ENCODE data around the gene TTYH1. TPM values are rescaled to one million over a fixed set of nuclear protein-coding genes. Genes with fewer than 3 reads are reported as not detected.

TTYH1 gene
- total RNA-seq, 1 donor from 2014 or later, result not detected

GRCh38 chr19:54391589-54392061 lies 23.6 kb upstream of the TTYH1 start:
- Mint-ChIP-seq H3K27ac (ENCODE audit: unreplicated experiment) (no peak overlapping the region), H3K4me1 (ENCODE audit: low read depth) (no peaks in the 10 kb centered on the region), H3K4me3 (ENCODE audit: unreplicated experiment) (no peak overlapping the region), H3K9me3 (ENCODE audit: low read depth) (no peaks in the 10 kb centered on the region), H3K27me3 (ENCODE audit: low read depth) (peaks cover 30% of the 10 kb centered on the region), H3K36me3 (ENCODE audit: low read depth) (no peaks in the 10 kb centered on the region)
- DNase-seq (ENCODE audit: low spot score), result no peak
- no peak for TF ChIP-seq CTCF (IDR thresholded peaks at IDR 0.05)

- no peak for TF ChIP-seq CTCF (IDR thresholded peaks at IDR 0.05)
- Mint-ChIP-seq H3K9me3 (ENCODE audit: low read depth) (no peaks in the 10 kb centered on the region), H3K27me3 (ENCODE audit: low read depth) (peaks cover 30% of the 10 kb centered on the region), H3K36me3 (ENCODE audit: low read depth) (no peaks in the 10 kb centered on the region), H3K27ac (ENCODE audit: unreplicated experiment) (no peak overlapping the region), H3K4me3 (ENCODE audit: unreplicated experiment) (no peak overlapping the region), H3K4me1 (ENCODE audit: low read depth) (no peaks in the 10 kb centered on the region)
- DNase-seq (ENCODE audit: low spot score), result no peak
Observed at GRCh38 chr19:54392105-54392504, 23.2 kb upstream of the TTYH1 start.

GRCh38 chr19:54393381-54393780 lies 21.9 kb upstream of the TTYH1 start:
- no peak overlapping the region for H3K27ac Mint-ChIP-seq (ENCODE audit: unreplicated experiment)
- H3K9me3 Mint-ChIP-seq (ENCODE audit: low read depth), result no peaks in the 10 kb centered on the region
- no peaks in the 10 kb centered on the region for H3K36me3 Mint-ChIP-seq (ENCODE audit: low read depth)
- H3K27me3 Mint-ChIP-seq (ENCODE audit: low read depth), result peaks cover 24% of the 10 kb centered on the region
- H3K4me3 Mint-ChIP-seq (ENCODE audit: unreplicated experiment), result no peak overlapping the region
- no peaks in the 10 kb centered on the region for H3K4me1 Mint-ChIP-seq (ENCODE audit: low read depth)
- no peak for TF ChIP-seq CTCF (IDR thresholded peaks at IDR 0.05)
- no peak for DNase-seq (ENCODE audit: low spot score)

GRCh38 chr19:54395685-54396084 lies 19.6 kb upstream of the TTYH1 start:
- Mint-ChIP-seq H3K27ac (ENCODE audit: unreplicated experiment) (no peak overlapping the region), H3K4me1 (ENCODE audit: low read depth) (no peaks in the 10 kb centered on the region), H3K4me3 (ENCODE audit: unreplicated experiment) (no peak overlapping the region), H3K27me3 (ENCODE audit: low read depth) (peaks cover 10% of the 10 kb centered on the region), H3K36me3 (ENCODE audit: low read depth) (no peaks in the 10 kb centered on the region), H3K9me3 (ENCODE audit: low read depth) (no peaks in the 10 kb centered on the region)
- DNase-seq (ENCODE audit: low spot score), result no peak
- TF ChIP-seq CTCF (IDR thresholded peaks at IDR 0.05), result no peak

GRCh38 chr19:54399189-54399588 lies 16.1 kb upstream of the TTYH1 start:
- DNase-seq (ENCODE audit: low spot score), result no peak
- no peaks in the 10 kb centered on the region for H3K36me3 Mint-ChIP-seq (ENCODE audit: low read depth)
- no peak overlapping the region for H3K27ac Mint-ChIP-seq (ENCODE audit: unreplicated experiment)
- H3K4me3 Mint-ChIP-seq (ENCODE audit: unreplicated experiment), result no peak overlapping the region
- no peaks in the 10 kb centered on the region for H3K4me1 Mint-ChIP-seq (ENCODE audit: low read depth)
- no peaks in the 10 kb centered on the region for H3K9me3 Mint-ChIP-seq (ENCODE audit: low read depth)
- no peak for TF ChIP-seq CTCF (IDR thresholded peaks at IDR 0.05)
- H3K27me3 Mint-ChIP-seq (ENCODE audit: low read depth), result peaks cover under 1% of the 10 kb centered on the region
